ENCODE data around the gene OLFML2B.

DNA sequence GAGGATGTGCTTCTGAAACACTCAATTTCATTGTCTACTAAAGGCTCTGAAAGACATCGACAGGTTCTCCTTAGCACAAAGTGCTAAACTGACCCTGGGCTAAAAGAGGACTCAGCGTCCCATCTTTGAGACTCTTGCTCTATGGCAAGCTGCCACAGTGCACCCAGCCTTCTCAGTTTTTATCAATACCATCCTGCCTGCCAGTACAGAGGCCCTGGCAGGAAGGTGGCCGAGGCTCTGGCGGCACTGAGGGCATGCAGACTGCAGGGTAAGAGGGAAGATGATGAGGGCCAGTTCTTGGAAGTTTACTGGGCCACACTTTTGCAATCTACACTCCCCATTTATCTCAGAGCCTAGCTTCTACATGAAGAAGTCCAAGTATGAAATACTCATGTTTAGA, 5.3 kb downstream of the OLFML2B start:
- TF ChIP-seq, protein P1, sequence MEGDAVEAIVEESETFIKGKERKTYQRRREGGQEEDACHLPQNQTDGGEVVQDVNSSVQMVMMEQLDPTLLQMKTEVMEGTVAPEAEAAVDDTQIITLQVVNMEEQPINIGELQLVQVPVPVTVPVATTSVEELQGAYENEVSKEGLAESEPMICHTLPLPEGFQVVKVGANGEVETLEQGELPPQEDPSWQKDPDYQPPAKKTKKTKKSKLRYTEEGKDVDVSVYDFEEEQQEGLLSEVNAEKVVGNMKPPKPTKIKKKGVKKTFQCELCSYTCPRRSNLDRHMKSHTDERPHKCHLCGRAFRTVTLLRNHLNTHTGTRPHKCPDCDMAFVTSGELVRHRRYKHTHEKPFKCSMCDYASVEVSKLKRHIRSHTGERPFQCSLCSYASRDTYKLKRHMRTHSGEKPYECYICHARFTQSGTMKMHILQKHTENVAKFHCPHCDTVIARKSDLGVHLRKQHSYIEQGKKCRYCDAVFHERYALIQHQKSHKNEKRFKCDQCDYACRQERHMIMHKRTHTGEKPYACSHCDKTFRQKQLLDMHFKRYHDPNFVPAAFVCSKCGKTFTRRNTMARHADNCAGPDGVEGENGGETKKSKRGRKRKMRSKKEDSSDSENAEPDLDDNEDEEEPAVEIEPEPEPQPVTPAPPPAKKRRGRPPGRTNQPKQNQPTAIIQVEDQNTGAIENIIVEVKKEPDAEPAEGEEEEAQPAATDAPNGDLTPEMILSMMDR (conservative IDR thresholded peaks at IDR 0.05): no peak
- no peak for TF ChIP-seq EZH2 (IDR thresholded peaks at IDR 0.05; ENCODE audit: low read depth)

All from PC-9 (cell line).